HT1080 (cell line): Measurements from ENCODE around the gene ABCB10. TPM values are rescaled to one million over a fixed set of nuclear protein-coding genes. Genes with fewer than 3 reads are reported as not detected.
"Not testable (repeated sequence)": the region's sequence is repeated elsewhere in the genome, so short reads cannot be mapped to it uniquely, and the experiment has no call there.

ENCODE experiments used
- DNase-seq: peaks from one replicate; pipeline ENCODE4 v3.0.0-alpha.2; 2015; ENCODE audit warnings: low read depth
- total RNA-seq: library from RNA; depleted of rRNA; stranded (reverse); fragments of >200 nt; shearing (Covaris generic); gene quantifications from 2 replicates; pipeline ENCODE4 v1.2.3, GENCODE V29; 2014

ABCB10 gene
- total RNA-seq, 1 experiment from 2014 or later = 27.6 TPM

- no peak for DNase-seq
These were observed 18.5 kb downstream of the ABCB10 start for GRCh38 chr1:229539863-229540506.

- DNase-seq = no peak
These were observed 19.6 kb downstream of the ABCB10 start for GRCh38 chr1:229538945-229539344.

GRCh38 chr1:229537894-229538293 is 20.6 kb downstream of the ABCB10 start:
- no peak for DNase-seq

GRCh38 chr1:229536982-229537381 is 21.5 kb downstream of the ABCB10 start:
- DNase-seq = no peak

- DNase-seq = no peak
These were observed 23.3 kb downstream of the ABCB10 start for GRCh38 chr1:229535230-229535629.

GRCh38 chr1:229531326-229531725 is 27.2 kb downstream of the ABCB10 start:
- no peak for DNase-seq

GRCh38 chr1:229529639-229530038 is 28.9 kb downstream of the ABCB10 start:
- no peak for DNase-seq

GRCh38 chr1:229526695-229527094 is 31.8 kb downstream of the ABCB10 start:
- DNase-seq = no peak

- no peak for DNase-seq
These were observed 35.5 kb downstream of the ABCB10 start for GRCh38 chr1:229523052-229523451.

GRCh38 chr1:229514578-229515275 is 43.8 kb downstream of the ABCB10 start:
- peak; percentile 48 for DNase-seq

GRCh38 chr1:229511625-229512024 is 46.9 kb downstream of the ABCB10 start:
- DNase-seq = not testable (repeated sequence)

- DNase-seq = not testable (repeated sequence)
These were observed 47.3 kb downstream of the ABCB10 start for GRCh38 chr1:229511201-229511600.

- no peak for DNase-seq
These were observed 48.9 kb downstream of the ABCB10 start for GRCh38 chr1:229509576-229509975.

- no peak for DNase-seq
These were observed 49.6 kb downstream of the ABCB10 start for GRCh38 chr1:229508823-229509337.

GRCh38 chr1:229507951-229508822 is 50.3 kb downstream of the ABCB10 start, which contains the start of gene NUP133:
Gene NUP133, minus strand, starts transcription at chr1:229508341. Its CDS starts 92 bp downstream, at chr1:229508249.
- peak; percentile 96 for DNase-seq

GRCh38 chr1:229507502-229507901 is 51.0 kb downstream of the ABCB10 start:
- no peak for DNase-seq

GRCh38 chr1:229506633-229507032 is 51.9 kb downstream of the ABCB10 start:
- no peak for DNase-seq

- no peak for DNase-seq
These were observed 62.7 kb downstream of the ABCB10 start for GRCh38 chr1:229495782-229496181.

GRCh38 chr1:229487181-229487580 is 71.3 kb downstream of the ABCB10 start:
- DNase-seq = no peak

GRCh38 chr1:229485318-229485717 is 73.2 kb downstream of the ABCB10 start:
- no peak for DNase-seq

- no peak for DNase-seq
These were observed 76.0 kb downstream of the ABCB10 start for GRCh38 chr1:229482511-229482910.

GRCh38 chr1:229480495-229480894 is 78.0 kb downstream of the ABCB10 start:
- DNase-seq = no peak
